Measurements from ENCODE around the gene USP5. TPM values are rescaled to one million over a fixed set of nuclear protein-coding genes. Genes with fewer than 3 reads are reported as not detected.

USP5 gene
- total RNA-seq, 4 donors from 2014 or later, result 41.0 to 94.1 (median 47.1) TPM

DNA sequence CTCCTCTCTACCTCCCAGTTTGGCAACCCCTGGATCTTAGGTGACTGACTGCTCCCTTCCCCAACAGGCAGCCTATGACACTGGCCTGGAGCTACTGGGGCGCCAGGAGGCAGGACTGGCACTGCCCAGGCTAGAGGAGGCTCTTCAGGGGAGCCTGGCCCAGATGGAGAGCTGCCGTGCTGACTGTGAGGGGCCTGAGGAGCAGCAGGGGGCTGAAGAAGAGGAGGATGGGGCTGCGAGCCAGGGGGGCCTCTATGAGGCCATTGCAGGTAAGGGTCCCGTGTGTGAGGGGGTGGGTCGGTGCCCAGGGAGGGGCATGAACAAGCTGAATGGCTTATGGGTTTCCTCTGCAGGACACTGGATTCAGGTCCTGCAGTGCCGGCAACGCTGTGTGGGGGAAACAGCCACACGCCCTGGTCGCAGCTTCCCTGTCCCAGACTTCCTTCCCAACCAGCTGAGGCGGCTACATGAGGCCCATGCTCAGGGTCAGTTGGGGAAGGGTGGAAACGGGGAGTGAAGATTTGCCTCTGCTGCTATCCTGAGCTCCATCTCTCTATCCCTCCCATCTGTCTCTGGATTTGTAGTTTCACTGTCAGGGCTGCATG is 21.6 kb upstream of the USP5 start:
- Histone ChIP-seq H3K27ac (no peak overlapping the region), H3K4me1 (peaks cover 0 to 22% (median 8%) of the 10 kb centered on the region in 4 donors)

DNA sequence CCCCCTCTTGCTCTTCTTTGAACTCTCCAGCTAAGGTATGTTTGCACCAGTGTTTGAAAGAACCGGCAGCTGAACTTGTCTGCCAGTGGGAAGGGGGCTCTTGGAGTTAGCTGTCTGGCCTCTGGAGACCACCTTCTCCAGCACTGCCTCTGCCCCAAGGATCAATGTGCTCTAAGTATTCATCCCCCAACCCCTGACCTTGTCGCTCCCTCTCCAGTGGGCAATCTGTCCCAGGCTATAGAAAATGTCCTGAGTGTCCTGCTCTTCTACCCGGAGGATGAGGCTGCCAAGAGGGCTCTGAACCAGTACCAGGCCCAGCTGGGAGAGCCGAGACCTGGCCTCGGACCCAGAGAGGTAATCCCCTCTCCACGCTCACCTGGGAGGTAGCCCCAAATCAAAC is 21.0 kb upstream of the USP5 start:
- peaks cover 0 to 22% (median 8%) of the 10 kb centered on the region in 4 donors for H3K4me1 ChIP-seq
- no peaks in the 10 kb centered on the region for H3K27me3 ChIP-seq
- no peaks in the 10 kb centered on the region for H3K9me3 ChIP-seq
- H3K36me3 ChIP-seq, result peaks cover 0 to 6% (median 0%) of the 10 kb centered on the region in 3 donors
- no peak overlapping the region for H3K4me3 ChIP-seq
- no peak overlapping the region for H3K27ac ChIP-seq
- DNase-seq, result no peak
- TF ChIP-seq POLR2A (IDR thresholded peaks at IDR 0.05), result no peak
- TF ChIP-seq, protein P1, sequence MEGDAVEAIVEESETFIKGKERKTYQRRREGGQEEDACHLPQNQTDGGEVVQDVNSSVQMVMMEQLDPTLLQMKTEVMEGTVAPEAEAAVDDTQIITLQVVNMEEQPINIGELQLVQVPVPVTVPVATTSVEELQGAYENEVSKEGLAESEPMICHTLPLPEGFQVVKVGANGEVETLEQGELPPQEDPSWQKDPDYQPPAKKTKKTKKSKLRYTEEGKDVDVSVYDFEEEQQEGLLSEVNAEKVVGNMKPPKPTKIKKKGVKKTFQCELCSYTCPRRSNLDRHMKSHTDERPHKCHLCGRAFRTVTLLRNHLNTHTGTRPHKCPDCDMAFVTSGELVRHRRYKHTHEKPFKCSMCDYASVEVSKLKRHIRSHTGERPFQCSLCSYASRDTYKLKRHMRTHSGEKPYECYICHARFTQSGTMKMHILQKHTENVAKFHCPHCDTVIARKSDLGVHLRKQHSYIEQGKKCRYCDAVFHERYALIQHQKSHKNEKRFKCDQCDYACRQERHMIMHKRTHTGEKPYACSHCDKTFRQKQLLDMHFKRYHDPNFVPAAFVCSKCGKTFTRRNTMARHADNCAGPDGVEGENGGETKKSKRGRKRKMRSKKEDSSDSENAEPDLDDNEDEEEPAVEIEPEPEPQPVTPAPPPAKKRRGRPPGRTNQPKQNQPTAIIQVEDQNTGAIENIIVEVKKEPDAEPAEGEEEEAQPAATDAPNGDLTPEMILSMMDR (IDR thresholded peaks at IDR 0.05), result no peak

More for the DNA sequence above, 21.6 kb upstream of the USP5 start:
- Histone ChIP-seq H3K9me3 (no peaks in the 10 kb centered on the region), H3K27me3 (no peaks in the 10 kb centered on the region), H3K4me3 (no peak overlapping the region), H3K36me3 (peaks cover 0 to 6% (median 0%) of the 10 kb centered on the region in 3 donors)
- DNase-seq, result no peak
- TF ChIP-seq POLR2A (IDR thresholded peaks at IDR 0.05), result no peak
- TF ChIP-seq, protein P1 (IDR thresholded peaks at IDR 0.05), result no peak

DNA sequence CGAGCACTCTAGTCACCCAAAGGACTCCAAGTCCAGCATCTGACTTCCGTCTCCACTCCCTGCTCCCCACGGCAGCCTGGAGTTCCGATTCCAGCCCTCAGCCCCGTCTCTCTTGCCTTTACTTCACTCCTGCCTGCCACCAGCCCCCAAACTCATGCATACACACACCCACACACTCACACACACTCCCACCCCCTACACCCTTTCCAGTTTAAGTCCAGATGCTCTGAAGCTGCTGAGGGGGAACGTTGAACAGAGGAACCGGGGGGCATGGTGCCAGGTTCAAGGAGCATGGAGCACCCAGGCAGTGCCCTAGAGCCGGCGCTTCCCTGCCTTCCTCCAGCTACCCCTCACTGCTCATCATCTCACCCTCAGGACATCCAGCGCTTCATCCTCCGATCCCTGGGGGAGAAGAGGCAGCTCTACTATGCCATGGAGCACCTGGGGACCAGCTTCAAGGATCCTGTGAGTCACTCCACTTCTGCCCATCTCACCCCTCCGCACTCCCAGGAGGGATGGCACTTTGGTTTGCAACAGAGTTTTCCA is 20.4 kb upstream of the USP5 start:
- TF ChIP-seq, protein P1 (IDR thresholded peaks at IDR 0.05), result no peak
- no peak for TF ChIP-seq POLR2A (IDR thresholded peaks at IDR 0.05)
- no peaks in the 10 kb centered on the region for H3K9me3 ChIP-seq
- H3K36me3 ChIP-seq, result peaks cover 0 to 6% (median 0%) of the 10 kb centered on the region in 3 donors
- no peak overlapping the region for H3K4me3 ChIP-seq
- peaks cover 0 to 22% (median 8%) of the 10 kb centered on the region in 4 donors for H3K4me1 ChIP-seq
- no peak overlapping the region for H3K27ac ChIP-seq
- DNase-seq, result no peak
- no peaks in the 10 kb centered on the region for H3K27me3 ChIP-seq

DNA sequence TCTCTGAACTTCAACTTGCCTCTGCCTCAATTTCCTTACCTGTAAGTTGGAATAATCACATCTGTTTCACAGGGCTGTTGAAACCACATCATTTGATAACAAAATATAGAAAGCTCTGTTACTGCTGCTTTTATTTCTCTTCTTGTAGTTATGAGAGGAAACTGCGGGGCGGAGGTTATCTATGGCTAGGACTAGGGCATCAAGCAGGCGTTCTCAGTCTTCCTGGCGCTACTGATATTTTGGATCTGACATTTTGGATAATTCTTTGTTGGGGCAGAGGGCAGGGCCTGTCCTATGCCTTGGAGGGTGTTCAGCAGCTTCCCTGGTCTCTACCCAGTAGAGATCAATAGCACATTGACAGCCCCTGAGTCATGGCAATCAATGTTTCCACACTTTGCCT is 19.8 kb upstream of the USP5 start:
- peaks cover 0 to 19% (median 8%) of the 10 kb centered on the region in 4 donors for H3K4me1 ChIP-seq
- no peak for DNase-seq
- no peaks in the 10 kb centered on the region for H3K27me3 ChIP-seq
- no peaks in the 10 kb centered on the region for H3K9me3 ChIP-seq
- no peak overlapping the region for H3K27ac ChIP-seq
- peaks cover 0 to 8% (median 0%) of the 10 kb centered on the region in 3 donors for H3K36me3 ChIP-seq
- TF ChIP-seq, protein P1 (IDR thresholded peaks at IDR 0.05), result no peak
- no peak for TF ChIP-seq POLR2A (IDR thresholded peaks at IDR 0.05)
- no peak overlapping the region for H3K4me3 ChIP-seq

DNA sequence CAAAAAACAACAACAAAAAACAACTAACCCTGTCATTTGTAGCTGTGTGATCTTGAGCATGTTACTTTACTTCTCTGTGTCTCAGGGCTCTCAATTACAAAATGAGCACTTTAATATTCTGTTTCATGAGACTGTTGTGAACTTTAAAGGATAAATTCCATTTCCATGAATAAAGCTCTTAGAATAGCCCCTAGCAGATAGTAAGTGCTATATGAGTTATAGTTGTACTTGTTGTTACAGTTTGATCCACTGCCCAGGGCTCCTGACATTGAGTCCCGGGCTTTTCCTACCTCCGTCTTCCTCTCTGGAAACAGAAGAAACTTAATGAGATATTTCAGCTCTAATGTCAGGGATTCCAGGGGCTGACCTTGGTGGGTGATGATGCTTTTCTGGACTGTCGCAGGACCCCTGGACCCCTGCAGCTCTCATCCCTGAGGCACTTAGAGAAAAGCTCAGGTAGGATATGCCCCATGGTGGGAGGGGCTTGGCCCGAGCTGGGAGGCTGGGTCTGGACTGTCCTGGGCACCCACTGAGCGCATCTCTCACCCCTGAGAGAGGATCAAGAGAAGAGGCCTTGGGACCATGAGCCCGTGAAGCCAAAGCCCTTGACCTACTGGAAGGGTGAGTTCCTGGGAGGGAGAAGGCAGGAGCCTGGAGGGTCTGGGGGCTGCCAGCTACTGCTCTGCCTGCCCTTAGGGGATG is 18.6 kb upstream of the USP5 start:
- Histone ChIP-seq H3K4me3 (no peak overlapping the region), H3K27ac (no peak overlapping the region), H3K36me3 (peaks cover 0 to 14% (median 0%) of the 10 kb centered on the region in 3 donors), H3K4me1 (peaks cover 0 to 11% (median 5%) of the 10 kb centered on the region in 4 donors), H3K27me3 (no peaks in the 10 kb centered on the region), H3K9me3 (no peaks in the 10 kb centered on the region)
- no peak for TF ChIP-seq POLR2A (IDR thresholded peaks at IDR 0.05)
- TF ChIP-seq, protein P1 (IDR thresholded peaks at IDR 0.05), result no peak
- no peak for DNase-seq

Data from Peyer's patch (tissue), 4 donors.